Stimulated activated CD4-positive, alpha-beta T cell treated with anti-CD3 and anti-CD28 coated beads, Interleukin-1b, Interleukin-23, amount 100 ng/mL, for 24 hours (primary cell): ENCODE measurements around the gene MBLAC1.

Experiments used
- DNase-seq, 4 experiments: peaks; one replicate each; pipeline ENCODE4 v3.0.0-alpha.2; 2020; ENCODE audit warnings: low read depth in 4 of 4, low spot score in 1 of 4

The MBLAC1 gene

GRCh38 chr7:100126931-100127865 lies at the start of gene MBLAC1:
MBLAC1 (plus strand) TSS chr7:100126967; CDS start chr7:100127396, 429 bp downstream.
- peak; percentile 71 to 86 (median 84) for DNase-seq

GRCh38 chr7:100077205-100077604 lies 49.6 kb upstream of the MBLAC1 start:
- no peak for DNase-seq

- no peak for DNase-seq
Observed at GRCh38 chr7:100079024-100079560, 47.7 kb upstream of the MBLAC1 start.

- DNase-seq: no peak
Observed at GRCh38 chr7:100080907-100081534, 45.7 kb upstream of the MBLAC1 start.

GRCh38 chr7:100081535-100082102 lies 45.1 kb upstream of the MBLAC1 start, which contains the start of gene ZNF3:
ZNF3 (minus strand) TSS chr7:100081723; CDS start chr7:100077357, 4,366 bp downstream.
- DNase-seq: peak; percentile 92 to 97 (median 94)

GRCh38 chr7:100082978-100083377 lies 43.8 kb upstream of the MBLAC1 start:
- no peak for DNase-seq

- no peak for DNase-seq
Observed at GRCh38 chr7:100085515-100085914, 41.3 kb upstream of the MBLAC1 start.

GRCh38 chr7:100087055-100087750 lies 39.6 kb upstream of the MBLAC1 start:
- no peak for DNase-seq

GRCh38 chr7:100088095-100088620 lies 38.6 kb upstream of the MBLAC1 start:
- DNase-seq: no peak

GRCh38 chr7:100088621-100089457 lies 37.9 kb upstream of the MBLAC1 start, which contains the start of gene COPS6:
COPS6 (plus strand) TSS chr7:100088969; CDS start chr7:100088991, 22 bp downstream.
- peak; percentile 82 to 88 (median 84) for DNase-seq

- DNase-seq: no peak
Observed at GRCh38 chr7:100089458-100090196, 37.1 kb upstream of the MBLAC1 start.

GRCh38 chr7:100090527-100091410 lies 36.0 kb upstream of the MBLAC1 start:
- no peak for DNase-seq

- DNase-seq: peak in 1 of 4 experiments; percentile 9
Observed at GRCh38 chr7:100091411-100092181, 35.2 kb upstream of the MBLAC1 start.

GRCh38 chr7:100093054-100093453 lies 33.7 kb upstream of the MBLAC1 start:
- no peak for DNase-seq

- DNase-seq: no peak
Observed at GRCh38 chr7:100093498-100093897, 33.3 kb upstream of the MBLAC1 start.

GRCh38 chr7:100093925-100094486 lies 32.8 kb upstream of the MBLAC1 start:
- no peak for DNase-seq

GRCh38 chr7:100095289-100095688 lies 31.5 kb upstream of the MBLAC1 start:
- DNase-seq: no peak
